Measurements from ENCODE around the gene SMIM38. TPM values are rescaled to one million over a fixed set of nuclear protein-coding genes. Genes with fewer than 3 reads are reported as not detected.

SMIM38 gene
- total and polyA plus RNA-seq, 2 experiments from 2014 or later = 0.38 TPM; not detected in 1

DNA sequence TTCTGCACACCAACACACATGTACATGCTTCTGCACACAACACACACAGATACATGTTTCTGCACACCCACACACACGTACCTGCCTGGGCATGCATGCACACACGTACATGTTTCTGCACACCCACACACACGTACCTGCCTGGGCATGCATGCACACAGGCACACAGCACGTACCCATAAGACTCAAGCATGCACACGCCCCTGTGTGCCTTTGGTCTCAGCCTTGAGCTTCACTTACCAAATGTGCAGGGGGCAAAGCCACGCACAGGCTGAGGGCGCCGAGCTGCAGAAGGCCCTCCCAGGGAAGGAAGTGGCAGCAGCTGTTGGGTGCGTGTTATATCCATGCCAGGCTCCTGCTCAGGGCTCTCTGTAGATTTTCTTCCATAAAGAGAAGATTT is 34.7 kb upstream of the SMIM38 start:
- Mint-ChIP-seq H3K27ac (no peak overlapping the region), H3K4me3 (no peak overlapping the region), H3K4me1 (peaks cover 18% of the 10 kb centered on the region), H3K27me3 (ENCODE audit: insufficient read depth, low read depth, poor library complexity) (peaks cover 11% of the 10 kb centered on the region), H3K9me3 (peaks cover 12% of the 10 kb centered on the region; the same call in 2 of the 3 replicates), H3K36me3 (ENCODE audit: low read depth) (peaks cover 3% of the 10 kb centered on the region; the same call in 1 of the 3 replicates)
- Histone ChIP-seq H3K36me3 (ENCODE audit: insufficient read depth) (no peaks in the 10 kb centered on the region), H3K79me2 (replicated peaks; ENCODE audit: insufficient read depth) (no peaks in the 10 kb centered on the region), H3K27me3 (ENCODE audit: insufficient read depth) (no peaks in the 10 kb centered on the region), H3K9me2 (ENCODE audit: insufficient read depth) (no peaks in the 10 kb centered on the region), H3K27ac (ENCODE audit: low read depth) (no peak overlapping the region), H3F3A (replicated peaks; ENCODE audit: low read depth) (no peaks in the 10 kb centered on the region), H2AFZ (no peak overlapping the region), H3K4me3 (no peak overlapping the region), H4K20me1 (replicated peaks; ENCODE audit: insufficient read depth) (no peaks in the 10 kb centered on the region), H3K4me1 (ENCODE audit: insufficient read depth) (peaks cover 23% of the 10 kb centered on the region; the same call in 1 of the 2 replicates), H3K4me2 (no peak overlapping the region)
- TF ChIP-seq, protein P1, sequence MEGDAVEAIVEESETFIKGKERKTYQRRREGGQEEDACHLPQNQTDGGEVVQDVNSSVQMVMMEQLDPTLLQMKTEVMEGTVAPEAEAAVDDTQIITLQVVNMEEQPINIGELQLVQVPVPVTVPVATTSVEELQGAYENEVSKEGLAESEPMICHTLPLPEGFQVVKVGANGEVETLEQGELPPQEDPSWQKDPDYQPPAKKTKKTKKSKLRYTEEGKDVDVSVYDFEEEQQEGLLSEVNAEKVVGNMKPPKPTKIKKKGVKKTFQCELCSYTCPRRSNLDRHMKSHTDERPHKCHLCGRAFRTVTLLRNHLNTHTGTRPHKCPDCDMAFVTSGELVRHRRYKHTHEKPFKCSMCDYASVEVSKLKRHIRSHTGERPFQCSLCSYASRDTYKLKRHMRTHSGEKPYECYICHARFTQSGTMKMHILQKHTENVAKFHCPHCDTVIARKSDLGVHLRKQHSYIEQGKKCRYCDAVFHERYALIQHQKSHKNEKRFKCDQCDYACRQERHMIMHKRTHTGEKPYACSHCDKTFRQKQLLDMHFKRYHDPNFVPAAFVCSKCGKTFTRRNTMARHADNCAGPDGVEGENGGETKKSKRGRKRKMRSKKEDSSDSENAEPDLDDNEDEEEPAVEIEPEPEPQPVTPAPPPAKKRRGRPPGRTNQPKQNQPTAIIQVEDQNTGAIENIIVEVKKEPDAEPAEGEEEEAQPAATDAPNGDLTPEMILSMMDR (conservative IDR thresholded peaks at IDR 0.05; ENCODE audit: low read depth in 2 of 2) = no peak
- TF ChIP-seq, protein P2, sequence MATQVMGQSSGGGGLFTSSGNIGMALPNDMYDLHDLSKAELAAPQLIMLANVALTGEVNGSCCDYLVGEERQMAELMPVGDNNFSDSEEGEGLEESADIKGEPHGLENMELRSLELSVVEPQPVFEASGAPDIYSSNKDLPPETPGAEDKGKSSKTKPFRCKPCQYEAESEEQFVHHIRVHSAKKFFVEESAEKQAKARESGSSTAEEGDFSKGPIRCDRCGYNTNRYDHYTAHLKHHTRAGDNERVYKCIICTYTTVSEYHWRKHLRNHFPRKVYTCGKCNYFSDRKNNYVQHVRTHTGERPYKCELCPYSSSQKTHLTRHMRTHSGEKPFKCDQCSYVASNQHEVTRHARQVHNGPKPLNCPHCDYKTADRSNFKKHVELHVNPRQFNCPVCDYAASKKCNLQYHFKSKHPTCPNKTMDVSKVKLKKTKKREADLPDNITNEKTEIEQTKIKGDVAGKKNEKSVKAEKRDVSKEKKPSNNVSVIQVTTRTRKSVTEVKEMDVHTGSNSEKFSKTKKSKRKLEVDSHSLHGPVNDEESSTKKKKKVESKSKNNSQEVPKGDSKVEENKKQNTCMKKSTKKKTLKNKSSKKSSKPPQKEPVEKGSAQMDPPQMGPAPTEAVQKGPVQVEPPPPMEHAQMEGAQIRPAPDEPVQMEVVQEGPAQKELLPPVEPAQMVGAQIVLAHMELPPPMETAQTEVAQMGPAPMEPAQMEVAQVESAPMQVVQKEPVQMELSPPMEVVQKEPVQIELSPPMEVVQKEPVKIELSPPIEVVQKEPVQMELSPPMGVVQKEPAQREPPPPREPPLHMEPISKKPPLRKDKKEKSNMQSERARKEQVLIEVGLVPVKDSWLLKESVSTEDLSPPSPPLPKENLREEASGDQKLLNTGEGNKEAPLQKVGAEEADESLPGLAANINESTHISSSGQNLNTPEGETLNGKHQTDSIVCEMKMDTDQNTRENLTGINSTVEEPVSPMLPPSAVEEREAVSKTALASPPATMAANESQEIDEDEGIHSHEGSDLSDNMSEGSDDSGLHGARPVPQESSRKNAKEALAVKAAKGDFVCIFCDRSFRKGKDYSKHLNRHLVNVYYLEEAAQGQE (IDR thresholded peaks at IDR 0.05; ENCODE audit: unreplicated experiment) = no peak
- TF ChIP-seq JUNB (IDR thresholded peaks at IDR 0.05; ENCODE audit: unreplicated experiment) (no peak), EZH2 (IDR thresholded peaks at IDR 0.05; ENCODE audit: low read depth, unreplicated experiment) (no peak), EZH2phosphoT487 (IDR thresholded peaks at IDR 0.05; ENCODE audit: unreplicated experiment) (no peak), POLR2AphosphoS5 (IDR thresholded peaks at IDR 0.05; ENCODE audit: low read depth) (no peak), CREB1 (CRISPR knock-in tag; IDR thresholded peaks at IDR 0.05; ENCODE audit: low read depth) (no peak), NANOG (IDR thresholded peaks at IDR 0.05; ENCODE audit: borderline replicate concordance) (no peak), ZNF114 (CRISPR knock-in tag; IDR thresholded peaks at IDR 0.05) (no peak)
- TF ChIP-seq, protein P3, sequence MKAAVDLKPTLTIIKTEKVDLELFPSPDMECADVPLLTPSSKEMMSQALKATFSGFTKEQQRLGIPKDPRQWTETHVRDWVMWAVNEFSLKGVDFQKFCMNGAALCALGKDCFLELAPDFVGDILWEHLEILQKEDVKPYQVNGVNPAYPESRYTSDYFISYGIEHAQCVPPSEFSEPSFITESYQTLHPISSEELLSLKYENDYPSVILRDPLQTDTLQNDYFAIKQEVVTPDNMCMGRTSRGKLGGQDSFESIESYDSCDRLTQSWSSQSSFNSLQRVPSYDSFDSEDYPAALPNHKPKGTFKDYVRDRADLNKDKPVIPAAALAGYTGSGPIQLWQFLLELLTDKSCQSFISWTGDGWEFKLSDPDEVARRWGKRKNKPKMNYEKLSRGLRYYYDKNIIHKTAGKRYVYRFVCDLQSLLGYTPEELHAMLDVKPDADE (IDR thresholded peaks at IDR 0.05) = no peak
- TF ChIP-seq, protein P4, sequence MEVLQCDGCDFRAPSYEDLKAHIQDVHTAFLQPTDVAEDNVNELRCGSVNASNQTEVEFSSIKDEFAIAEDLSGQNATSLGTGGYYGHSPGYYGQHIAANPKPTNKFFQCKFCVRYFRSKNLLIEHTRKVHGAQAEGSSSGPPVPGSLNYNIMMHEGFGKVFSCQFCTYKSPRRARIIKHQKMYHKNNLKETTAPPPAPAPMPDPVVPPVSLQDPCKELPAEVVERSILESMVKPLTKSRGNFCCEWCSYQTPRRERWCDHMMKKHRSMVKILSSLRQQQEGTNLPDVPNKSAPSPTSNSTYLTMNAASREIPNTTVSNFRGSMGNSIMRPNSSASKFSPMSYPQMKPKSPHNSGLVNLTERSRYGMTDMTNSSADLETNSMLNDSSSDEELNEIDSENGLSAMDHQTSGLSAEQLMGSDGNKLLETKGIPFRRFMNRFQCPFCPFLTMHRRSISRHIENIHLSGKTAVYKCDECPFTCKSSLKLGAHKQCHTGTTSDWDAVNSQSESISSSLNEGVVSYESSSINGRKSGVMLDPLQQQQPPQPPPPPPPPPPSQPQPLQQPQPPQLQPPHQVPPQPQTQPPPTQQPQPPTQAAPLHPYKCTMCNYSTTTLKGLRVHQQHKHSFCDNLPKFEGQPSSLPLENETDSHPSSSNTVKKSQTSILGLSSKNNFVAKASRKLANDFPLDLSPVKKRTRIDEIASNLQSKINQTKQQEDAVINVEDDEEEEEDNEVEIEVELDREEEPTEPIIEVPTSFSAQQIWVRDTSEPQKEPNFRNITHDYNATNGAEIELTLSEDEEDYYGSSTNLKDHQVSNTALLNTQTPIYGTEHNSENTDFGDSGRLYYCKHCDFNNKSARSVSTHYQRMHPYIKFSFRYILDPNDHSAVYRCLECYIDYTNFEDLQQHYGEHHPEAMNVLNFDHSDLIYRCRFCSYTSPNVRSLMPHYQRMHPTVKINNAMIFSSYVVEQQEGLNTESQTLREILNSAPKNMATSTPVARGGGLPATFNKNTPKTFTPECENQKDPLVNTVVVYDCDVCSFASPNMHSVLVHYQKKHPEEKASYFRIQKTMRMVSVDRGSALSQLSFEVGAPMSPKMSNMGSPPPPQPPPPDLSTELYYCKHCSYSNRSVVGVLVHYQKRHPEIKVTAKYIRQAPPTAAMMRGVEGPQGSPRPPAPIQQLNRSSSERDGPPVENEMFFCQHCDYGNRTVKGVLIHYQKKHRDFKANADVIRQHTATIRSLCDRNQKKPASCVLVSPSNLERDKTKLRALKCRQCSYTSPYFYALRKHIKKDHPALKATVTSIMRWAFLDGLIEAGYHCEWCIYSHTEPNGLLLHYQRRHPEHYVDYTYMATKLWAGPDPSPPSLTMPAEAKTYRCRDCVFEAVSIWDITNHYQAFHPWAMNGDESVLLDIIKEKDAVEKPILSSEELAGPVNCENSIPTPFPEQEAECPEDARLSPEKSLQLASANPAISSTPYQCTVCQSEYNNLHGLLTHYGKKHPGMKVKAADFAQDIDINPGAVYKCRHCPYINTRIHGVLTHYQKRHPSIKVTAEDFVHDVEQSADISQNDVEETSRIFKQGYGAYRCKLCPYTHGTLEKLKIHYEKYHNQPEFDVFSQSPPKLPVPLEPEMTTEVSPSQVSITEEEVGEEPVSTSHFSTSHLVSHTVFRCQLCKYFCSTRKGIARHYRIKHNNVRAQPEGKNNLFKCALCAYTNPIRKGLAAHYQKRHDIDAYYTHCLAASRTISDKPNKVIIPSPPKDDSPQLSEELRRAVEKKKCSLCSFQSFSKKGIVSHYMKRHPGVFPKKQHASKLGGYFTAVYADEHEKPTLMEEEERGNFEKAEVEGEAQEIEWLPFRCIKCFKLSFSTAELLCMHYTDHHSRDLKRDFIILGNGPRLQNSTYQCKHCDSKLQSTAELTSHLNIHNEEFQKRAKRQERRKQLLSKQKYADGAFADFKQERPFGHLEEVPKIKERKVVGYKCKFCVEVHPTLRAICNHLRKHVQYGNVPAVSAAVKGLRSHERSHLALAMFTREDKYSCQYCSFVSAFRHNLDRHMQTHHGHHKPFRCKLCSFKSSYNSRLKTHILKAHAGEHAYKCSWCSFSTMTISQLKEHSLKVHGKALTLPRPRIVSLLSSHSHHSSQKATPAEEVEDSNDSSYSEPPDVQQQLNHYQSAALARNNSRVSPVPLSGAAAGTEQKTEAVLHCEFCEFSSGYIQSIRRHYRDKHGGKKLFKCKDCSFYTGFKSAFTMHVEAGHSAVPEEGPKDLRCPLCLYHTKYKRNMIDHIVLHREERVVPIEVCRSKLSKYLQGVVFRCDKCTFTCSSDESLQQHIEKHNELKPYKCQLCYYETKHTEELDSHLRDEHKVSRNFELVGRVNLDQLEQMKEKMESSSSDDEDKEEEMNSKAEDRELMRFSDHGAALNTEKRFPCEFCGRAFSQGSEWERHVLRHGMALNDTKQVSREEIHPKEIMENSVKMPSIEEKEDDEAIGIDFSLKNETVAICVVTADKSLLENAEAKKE (CRISPR knock-in tag; IDR thresholded peaks at IDR 0.05) = no peak
- ATAC-seq = no peak
- DNase-seq (ENCODE audit: low spot score) = no peak

All from GM23338 (cell line).